ENCODE measurements around the gene NRARP.

NRARP gene

DNA sequence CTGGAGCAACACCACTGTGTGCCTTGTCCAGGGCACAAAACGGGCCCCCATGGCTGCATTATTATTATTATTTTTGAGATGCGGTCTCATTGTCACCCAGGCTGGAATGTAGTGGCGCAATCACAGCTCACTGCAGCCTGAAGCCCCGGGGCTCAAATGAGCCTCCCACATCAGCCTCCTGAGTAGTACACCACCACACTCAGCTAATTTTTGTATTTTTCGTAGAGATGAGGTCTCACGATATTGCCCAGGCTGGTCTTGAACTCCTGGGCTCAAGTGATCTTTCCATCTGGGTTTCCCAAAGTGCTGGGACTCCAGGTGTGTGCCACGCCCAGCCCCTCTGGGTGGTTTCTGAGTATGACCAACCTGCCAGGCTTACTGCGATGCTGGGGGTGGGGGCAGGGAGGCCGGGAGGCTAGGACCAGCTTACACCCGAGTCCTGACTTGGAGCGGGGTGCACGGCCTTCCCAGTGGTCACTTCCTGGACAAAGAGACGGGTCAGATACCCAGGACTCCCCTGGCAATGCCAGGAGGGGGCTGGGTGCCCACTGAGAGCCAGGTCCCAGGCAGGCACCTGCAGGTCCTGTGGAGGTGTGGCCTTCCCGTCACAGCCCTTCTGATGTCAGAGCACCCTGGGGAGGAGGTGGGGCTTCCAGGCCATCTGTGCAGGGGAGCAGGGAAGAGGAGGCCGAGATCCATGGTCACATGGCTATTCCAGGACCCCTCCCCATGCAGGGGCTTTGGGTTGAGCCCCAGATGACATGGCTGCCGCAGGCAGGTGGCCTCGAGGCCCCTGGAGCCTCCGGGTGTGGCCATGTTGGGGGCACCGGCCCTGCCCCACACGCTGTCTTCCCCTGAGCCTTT lies 8.3 kb upstream of the NRARP start:
- no peak for DNase-seq (ENCODE audit: low read depth)

DNA sequence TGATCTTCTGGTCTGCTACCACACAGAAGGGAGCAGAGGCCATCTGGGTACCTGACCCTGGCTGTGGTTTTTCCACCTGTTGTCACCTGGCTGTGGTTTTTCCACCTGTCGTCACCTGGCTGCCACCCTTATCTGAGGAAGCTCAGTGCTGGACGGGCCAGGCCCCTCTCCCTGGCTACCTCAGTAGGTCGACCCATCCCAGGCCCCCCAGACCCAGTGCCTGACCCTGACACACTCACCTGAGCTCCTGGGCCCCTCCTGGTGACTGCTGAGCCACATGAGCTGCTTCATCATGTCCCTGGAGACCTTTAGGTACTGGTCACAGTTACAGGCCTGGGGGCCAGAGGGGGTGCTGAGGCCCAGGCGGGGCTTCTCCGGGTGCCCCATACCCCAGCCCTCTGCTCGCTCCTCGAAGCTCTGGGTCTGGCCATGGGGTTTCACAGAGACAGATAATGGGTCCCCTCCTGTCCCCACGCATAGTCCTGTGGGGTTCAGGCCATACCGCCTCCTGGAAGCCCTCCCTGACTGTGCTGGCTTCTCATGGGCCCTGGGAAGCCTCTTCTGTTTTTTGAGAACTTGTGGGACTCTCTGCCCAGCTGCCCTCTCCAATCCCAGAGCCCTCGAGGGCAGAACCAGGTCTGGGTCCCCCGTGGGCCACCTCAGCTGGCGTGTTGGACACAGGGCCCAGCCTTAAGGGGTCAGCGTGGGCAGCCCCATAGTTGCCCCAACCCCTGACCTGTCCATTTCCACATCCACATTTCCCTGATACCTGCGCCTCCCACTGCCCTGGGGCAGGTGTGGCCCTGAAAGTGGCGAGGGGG lies 7.5 kb upstream of the NRARP start:
- no peak for DNase-seq (ENCODE audit: low read depth)

DNA sequence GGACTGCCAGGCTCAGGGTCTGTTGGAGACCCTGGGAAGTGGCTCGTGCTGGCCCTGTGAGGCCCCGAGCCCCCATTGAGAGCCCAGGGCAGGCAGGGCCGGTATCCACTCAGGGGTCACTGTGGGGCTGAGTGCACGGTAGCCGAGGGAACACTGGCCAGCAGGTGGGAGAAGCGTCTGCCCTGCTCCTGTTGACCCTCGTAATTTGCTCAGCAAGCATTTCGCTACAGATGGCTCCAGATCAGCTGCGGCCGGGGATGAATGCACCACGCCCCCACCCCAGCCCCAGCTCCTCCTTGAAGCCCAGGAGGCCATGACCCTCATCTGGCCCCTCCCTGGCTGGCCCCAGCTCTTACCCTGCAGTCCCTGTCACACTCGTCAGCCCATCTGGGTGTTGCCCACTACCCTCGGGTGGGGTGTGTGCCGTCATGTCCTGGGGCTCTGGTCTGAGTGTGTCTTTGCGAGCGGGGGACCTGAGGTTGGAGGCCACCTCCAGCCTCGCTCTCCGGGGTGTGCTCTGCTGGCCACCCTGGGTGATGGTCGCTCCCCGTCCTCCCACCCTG lies 6.1 kb upstream of the NRARP start:
- DNase-seq (ENCODE audit: low read depth): no peak

DNA sequence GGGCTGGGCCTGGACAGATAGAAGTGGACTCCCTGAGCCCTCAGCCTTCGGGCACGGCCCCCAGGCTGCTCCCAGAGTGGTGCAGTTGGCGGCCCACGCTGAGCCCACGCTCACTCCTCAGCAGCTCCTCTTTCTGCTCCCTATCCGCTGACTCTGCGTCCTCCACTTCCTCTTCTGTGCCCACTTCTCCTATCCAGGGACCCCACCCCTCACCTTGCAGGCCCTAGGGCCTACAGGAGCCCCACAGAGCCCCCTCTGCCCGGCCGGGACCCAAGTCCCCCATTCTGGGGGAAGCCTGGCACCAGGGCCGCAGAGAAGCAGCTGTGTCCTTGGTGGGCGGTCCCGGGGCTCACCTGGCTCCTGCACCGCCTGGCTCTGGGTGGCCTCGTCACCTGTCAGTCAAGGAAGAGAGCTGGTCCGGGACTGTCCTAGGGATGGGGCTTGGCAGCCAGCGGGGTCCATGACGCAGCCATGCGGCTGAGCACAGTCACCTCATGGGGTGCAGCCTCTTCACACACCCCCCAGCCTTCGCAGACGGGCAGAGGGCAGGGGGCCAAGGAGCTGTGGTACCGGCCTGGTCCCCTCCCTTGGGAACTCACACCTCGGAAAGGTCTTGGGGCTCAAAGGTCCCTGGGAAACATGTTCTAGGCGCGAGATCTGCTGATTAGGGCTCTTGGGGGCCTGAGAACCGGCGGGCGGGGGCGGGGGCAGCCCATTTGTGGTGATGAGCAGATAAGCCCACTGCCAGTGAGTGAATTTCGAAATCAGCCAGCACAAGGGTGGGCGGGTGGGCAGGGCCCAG lies 5.4 kb upstream of the NRARP start:
- no peak for DNase-seq (ENCODE audit: low read depth)

DNA sequence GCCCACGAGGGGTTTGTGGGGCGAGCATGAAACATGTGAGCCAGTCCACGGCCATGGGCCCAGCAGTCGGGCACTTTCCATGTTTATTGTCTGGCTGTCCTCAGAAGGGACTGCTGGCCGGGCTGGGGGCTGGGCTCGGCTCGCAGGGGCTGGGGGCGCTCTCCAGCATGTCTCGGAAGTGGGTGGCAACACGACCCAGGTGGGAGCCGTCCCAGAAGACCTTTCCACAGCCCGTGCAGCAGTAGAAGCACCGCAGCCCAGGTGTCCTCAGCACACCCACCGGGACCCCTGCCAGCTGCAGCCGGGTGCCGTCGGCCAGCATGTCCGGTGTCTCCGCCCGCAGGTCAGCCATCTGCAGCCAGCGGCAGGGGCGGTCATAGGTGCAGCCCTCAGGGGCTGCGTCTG lies 4.8 kb upstream of the NRARP start:
- DNase-seq (ENCODE audit: low read depth): no peak

DNA sequence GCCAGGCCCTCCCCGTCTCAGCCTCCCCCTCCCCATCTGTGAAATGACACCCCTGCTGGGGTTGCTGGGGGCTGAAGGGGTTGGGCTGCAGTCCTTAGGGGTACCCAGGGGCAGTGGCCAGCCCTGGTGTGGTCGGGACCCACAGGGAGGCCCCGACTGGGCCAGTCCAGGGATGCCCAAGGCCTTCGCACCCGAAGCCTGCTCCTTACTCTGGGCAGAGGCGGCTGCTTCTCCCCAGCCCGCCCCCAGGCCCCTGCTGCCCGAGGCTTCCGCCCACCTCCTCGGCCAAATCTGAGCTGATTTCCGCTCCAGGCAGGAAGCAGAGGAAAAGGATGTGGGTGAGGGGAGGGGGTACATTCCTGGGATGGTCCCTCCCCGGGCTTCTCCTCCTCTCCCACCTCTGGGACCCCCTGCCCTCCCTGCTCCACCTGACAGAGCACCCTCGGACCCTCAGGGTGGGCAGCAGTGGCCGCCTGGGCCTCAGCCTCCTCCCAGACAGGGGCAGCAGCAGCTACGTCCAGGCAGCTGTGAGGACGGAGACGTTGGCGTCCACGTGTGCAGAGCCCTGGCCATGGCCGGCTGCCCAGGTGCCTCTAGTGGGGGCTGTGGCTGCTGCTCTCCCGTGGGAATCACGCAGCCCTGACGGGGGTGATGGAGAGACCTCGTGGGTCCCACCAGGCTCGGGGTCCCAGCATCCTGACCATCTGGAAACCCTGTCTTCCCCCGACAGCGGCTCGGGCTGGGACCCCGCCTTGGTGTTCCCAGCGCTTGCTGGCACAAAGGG lies 4.2 kb upstream of the NRARP start:
- no peak for DNase-seq (ENCODE audit: low read depth)

DNA sequence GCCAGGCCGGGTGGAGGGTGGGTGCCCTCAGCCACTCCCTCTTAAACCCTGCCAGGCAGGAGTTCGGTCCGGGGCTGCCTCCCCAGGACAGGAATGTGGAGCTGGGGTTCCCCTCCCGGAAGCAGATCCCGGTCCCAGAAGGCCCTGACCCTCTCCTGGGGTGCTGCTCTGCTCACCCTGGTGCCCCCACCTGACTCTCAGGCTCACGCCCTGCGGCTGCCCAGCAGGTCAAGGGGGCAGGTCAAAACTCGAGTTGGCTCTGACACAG lies 3.7 kb upstream of the NRARP start:
- no peak for DNase-seq (ENCODE audit: low read depth)

DNA sequence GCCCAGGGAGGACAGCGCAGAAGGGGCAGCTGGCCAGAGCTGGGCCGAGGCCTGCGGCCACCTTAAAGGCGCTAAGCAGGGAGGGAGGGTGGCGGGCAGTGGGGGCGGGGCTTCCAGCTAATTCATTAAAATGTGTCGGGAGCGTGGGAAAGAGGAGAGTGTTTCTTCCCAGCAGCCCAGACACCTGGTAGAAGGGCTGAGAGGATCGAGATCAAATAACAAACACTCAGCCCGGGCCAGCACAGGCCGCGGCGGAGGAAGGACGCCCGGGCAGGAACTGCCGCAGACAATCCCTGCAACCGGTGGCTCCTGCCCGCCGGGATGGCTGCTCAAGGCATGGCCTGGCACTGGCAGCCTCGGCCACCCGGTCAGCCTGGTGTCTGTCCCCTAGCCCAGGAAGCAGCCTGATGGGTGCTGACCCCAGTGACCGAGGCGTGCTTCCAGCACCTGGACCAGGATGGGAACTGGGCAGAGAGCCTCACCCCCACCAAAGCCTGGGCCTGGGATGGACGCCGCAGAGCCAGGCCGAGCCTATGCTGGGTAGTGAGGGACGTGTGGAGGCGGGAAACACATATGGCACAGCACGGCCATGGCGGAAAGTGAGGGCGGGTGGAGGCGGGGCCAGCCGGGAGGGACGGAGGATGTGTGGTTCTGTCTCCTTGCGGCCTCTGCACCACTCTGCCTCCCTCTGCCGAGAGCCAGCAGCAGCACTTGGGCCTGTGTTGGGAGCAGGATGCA lies 3.2 kb upstream of the NRARP start:
- no peak for DNase-seq (ENCODE audit: low read depth)

DNA sequence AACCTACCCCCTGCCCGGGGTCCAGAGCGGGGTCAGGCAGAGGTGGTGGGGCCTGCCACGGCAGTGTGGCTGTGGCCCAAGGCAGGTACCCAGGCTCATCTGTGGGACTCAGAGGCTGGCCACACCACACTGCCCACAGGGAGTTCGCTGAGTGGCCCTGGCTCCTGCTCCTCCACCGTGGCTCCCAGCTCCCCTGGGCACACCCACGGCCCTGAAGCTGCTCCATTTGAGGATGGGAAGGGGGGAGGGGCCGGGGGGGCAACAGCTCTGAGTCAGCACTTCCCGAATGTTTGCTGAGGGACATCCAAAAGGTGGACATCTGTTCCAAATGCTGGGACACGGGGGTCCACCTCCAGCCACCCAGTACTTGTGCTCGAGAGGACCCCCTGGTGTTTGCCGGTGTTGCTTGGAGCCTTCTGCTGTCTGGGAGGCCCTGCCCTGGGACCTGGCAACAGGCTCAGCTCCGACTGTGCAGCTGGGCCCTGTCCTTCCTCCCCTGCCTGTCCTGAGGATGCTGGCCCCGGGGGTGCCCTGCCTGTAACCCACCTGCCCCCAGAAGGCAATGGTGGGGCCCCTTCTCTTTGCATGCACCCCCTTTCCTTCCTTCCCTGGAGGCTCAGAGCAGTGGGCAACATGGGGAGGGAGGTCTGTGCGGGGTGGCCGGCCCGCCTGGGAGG lies 2.5 kb upstream of the NRARP start:
- DNase-seq (ENCODE audit: low read depth): no peak

DNA sequence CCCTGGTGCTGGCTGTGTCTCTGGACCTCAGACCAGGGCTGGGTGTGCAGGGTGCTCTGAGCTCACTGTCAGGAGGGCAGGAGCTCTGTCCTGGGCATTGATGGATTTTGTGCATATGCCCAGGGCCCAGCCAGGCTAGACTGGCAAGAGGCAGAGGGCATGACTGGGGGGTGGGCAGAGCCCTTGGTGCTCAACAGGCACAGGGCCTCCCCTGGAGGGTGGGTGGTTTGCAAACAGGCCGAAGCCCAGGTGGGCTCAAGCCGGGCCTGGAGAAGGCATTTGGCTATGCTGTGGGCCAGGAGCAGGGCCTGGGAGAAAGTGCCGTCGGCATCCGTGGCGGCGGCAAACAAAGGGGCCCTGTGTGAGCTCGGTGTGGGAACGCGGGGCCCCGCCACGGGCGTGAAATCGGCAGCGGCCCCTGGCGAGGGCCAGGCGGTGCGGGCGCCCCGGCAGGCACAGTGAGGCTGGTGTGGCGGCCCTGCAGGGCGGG lies 1.9 kb upstream of the NRARP start:
- DNase-seq (ENCODE audit: low read depth): no peak

DNA sequence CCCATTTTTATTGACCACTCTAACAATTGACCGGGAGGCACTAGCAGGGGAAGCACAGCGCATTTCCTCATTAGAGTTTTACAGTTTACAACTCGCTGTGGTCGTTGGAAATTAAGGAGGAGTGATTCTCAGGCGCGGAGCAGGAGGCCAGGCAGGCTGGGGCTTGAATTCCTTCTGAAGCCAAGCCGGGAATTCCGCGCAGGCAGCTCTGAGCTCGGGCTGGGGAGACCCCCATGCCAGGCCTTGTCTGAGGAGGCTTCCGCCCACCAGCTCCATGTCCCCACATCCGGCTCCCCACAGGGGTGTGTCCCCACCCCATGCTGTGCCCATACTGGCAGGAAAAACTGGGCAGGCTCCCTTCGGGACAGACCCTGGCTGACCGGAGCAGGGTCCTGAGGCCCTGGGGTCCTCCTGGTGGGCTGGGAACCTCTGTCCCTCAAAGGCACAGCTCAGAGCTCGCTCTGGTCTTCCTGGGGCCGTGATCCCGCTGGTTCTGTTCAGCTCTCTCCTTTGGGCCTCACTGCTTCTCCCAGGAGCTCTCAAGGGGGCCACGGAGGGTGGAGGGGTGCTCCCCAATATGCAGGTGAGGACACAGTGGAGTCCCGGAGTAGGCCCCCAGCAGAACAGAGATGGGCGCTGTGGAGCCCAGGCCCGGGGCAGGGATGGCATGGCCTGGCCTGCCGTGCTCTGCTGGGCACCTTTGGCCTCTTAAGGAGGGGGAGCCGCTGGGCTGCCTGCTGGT lies 1.3 kb upstream of the NRARP start:
- DNase-seq (ENCODE audit: low read depth): no peak

DNA sequence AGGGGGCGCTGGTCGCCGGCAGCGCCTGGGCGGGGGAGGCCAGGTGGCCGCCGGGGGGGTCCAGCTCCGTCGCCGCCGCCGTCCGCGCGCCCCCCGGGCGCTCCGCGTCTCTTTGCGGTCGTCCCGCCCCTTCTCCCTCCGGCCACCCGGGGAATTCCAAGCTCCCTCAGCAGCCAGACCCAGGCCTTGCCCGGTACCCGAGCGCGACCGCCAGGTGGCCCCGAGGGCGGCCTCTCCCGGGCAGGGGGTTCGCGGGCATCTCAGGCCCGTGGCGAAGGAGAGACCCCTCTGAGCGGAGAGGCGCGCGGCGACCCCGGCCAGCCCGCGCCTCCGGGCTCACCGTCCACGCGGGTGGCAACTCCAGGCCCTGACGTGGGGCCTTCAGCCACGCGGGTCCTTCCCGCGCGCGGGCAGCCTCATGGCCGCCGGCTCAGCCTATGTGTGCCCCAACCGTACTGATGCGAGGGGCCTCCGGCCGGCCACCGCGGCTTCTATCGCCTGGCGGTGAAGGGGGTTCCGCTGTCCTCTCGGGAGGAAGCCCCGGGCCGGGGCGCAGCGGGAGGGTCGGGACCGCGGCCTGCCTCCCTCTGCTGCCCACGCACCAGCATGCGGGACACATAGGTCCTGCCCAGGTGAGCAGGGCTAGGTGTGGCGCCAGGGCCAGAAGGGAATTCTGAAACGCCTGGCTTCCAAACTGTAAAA lies 529 bp upstream of the NRARP start:
- DNase-seq (ENCODE audit: low read depth): no peak

DNA sequence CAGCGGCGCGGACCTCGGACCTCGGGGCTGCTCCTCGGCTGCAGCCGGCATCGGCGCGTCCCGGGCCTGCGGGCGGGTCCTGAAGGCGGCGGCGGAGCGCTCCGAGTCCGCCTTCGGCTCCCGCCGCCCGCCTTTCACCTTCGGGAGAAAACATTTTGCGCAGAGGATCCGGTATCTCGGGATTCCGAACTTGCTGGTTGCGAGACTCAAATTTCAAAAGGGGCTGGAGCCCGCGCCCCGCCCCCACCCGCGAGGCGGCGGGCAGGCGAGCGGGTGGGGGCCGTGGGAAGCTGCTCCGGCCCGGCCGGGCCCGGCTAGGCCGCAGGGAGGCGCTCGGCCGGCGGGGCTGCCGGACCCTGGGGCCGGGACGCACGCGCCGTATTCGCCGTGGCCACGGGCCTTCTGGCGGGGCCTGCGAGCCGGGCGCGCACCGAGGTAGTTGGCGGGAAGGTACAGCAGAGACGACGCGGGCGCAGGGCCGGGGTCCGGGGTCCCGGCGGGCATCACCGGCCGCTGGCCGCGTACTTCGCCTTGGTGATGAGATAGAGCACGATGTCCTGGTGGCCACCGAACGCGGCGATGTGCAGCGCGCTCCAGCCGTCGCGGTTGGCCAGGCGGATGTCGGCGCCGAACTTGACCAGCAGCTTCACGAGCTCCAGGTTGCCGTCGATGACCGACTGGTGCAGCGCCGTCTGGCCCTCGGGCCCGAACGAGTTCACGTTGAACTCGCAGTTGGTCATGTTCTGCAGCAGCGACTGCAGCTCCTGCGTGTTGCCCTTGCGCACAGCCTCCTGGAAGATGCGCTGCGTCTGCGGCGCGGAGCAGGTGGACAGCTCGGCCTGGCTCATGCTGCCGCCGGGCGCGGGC lies 757 bp downstream of the NRARP start:
- peak; percentile 22 for DNase-seq (ENCODE audit: low read depth)

DNA sequence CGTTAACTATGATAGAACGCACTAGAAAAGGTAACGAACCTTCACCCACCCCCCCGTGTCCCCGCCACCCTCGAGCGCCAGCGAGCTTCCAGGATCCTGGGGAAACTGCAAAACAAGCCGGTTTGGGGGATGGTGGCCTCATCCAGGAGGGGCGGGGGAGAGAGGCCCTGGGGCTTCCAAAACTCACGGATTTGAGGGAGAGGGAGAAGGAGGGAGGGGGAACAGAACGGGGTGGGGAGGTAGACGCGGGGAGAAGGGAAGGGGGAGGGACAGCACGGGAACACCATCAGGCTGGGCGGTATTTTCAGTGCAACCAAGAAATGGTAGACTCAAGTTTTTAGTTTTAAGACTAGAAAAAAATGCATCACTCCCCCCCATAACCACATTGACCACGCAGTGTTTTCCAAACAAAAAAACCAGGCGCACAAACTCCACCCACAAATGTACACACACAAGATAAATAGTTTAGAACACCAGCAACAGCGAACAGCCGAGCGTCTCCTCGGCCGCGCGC lies 1.4 kb downstream of the NRARP start:
- DNase-seq (ENCODE audit: low read depth): no peak

DNA sequence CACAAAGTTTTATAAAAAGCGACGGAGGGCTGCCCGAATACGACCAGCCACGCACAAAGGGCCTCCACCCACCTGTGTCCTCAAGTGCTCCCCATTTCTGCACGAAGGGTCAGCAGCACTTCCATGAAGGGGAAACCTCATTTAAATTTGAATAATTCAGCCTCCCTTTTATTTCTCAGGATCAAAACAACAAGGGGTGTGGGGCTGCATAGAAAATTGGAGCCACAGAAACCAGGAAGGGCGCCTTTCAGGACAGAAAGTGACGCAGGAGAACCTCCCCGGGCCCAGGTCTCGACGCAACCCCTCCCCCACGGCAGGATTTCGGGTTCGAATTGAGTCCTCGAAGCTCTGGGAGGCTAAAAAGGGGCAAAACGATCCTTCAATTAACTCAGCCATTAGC lies 2.1 kb downstream of the NRARP start:
- DNase-seq (ENCODE audit: low read depth): no peak

DNA sequence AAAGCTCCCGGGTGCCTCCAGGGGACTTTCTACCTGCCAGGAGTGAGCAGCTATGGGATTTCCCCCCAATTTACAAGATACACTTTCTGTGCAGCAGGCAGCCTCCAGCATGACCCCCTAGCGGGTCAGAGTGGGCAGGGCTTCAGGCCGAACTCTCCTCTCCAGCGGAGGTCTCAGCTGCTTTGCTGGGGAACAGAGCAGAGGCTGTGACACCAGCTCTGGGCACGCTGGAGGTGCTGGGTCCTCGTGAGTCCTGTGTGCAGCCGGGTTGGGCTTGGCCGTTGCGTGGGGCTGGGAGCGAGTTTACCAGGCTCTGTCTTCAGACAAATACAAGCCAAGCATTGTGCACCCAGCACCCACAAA lies 2.9 kb downstream of the NRARP start:
- no peak for DNase-seq (ENCODE audit: low read depth)

DNA sequence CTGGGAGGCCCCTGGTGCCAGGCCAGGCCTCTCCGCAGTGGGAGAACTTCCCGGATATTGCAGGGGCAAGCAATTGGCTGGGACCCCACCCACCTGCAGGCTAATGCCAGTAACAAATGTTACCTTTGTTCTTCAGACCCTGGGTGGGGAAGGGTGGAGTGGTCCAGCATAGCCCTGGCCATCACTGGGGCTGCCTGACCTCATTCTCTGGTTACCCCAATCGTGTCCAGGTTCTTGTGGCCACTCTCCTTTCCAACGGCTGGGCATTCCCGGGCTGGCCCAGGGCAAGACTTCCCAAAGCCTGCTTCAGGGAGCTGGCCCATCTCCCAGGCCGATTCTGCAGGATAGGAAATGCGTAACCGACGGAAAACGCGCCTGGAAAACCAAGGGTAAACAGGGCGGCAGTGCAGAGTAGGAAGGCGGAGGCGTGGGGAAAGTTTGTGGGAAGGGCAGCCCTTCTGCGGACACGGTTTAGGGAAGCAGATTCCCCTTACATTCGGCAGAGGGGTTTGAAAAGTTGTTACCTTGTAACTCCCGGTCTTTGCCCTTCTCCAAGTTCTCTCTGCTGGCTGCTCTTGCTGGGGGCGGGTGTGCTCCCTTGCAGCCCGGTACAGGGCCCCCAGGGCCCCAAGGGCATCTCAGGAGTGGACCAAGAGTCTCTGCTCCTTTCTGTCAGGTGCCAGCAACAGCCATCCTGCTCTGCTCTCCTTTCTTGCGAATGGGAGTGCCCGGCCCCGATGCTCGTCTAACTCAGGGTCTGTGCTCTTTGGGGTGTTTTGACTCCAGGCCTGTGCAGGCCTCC lies 3.5 kb downstream of the NRARP start:
- DNase-seq (ENCODE audit: low read depth): no peak

Measured in fibroblast of gingiva (primary cell).